ENCODE results near the gene ADAMTS2. TPM values are rescaled to one million over a fixed set of nuclear protein-coding genes. Genes with fewer than 3 reads are reported as not detected.
"Not testable (repeated sequence)": the region's sequence is repeated elsewhere in the genome, so short reads cannot be mapped to it uniquely, and the experiment has no call there.

The ADAMTS2 gene
- total and polyA plus RNA-seq, 2 donors: 22.8 to 80.9 TPM

DNA sequence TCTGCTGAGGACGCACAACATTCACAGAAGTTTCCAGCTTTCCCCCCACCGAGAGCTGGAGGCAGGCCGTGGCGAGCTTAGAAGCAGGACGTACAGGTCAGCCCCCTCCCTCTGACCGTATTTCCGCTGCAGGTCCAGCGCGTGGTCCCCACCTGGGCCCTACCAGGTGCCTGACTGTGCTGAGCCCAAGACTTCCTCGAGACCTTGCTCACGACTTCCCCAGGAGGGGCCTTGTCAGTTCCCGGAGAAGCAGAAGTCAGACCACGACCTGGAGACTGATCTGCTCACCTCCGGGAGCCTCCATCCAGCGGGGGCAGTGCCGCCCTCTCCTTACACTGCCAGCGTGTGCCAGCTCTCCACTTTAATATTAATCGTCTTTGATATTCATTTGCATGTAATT, 128.9 kb downstream of the ADAMTS2 start:
- 95% methylated on average over 18 of the region's 18 CpGs for WGBS

DNA sequence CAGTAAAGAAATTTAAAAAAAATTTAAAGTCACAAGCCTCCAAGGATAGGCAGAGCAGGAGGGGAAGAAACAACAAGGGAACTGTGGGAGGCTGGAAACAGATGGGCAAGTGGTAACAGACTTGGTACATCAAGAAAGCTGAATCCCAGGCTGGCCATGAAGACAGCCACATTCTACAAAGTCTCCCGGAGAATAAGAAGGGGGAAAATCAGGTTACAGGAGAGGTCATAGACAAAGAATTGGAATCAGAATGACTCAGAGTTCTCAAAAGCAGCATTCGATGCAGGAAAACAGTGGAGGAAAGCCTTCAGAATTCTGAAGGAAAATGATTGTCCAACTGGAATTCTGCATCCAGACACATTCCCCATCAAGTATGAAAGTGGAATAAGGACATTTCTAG, 129.7 kb downstream of the ADAMTS2 start:
- H3K27ac ChIP-seq (ENCODE audit: low read depth): no peak overlapping the region
- WGBS: 79% methylated on average over 2 of the region's 2 CpGs

More for the DNA sequence above, 128.9 kb downstream of the ADAMTS2 start:
- not testable (repeated sequence) for H3K4me1 ChIP-seq (ENCODE audit: insufficient read depth); H3K27ac ChIP-seq (ENCODE audit: low read depth); H3K4me3 ChIP-seq (ENCODE audit: low read depth, low read length); DNase-seq (ENCODE audit: extremely low spot score); H3K36me3 ChIP-seq (ENCODE audit: insufficient read depth)

DNA sequence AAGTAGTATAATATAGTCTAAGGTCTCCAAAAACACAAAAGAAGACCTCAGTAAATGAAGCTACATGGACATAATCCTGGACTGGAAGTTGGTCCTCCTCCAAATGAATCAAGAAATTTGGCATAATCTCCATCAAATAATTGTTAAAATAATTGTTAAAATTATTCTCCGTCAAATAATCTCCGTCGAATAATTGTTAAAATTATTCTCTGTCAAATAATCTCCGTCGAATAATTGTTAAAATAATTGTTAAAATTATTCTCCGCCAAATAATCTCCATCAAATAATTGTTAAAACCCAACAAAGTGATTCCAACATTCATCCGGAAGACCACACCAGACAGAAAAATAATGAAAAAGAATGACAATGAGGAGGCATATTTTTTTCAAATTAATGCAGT, 130.6 kb downstream of the ADAMTS2 start:
- WGBS: 96% methylated on average over 7 of the region's 7 CpGs
- DNase-seq (ENCODE audit: extremely low spot score): no peak
- no peaks in the 10 kb centered on the region for H3K4me1 ChIP-seq (ENCODE audit: insufficient read depth)
- no peaks in the 10 kb centered on the region for H3K36me3 ChIP-seq (ENCODE audit: insufficient read depth)
- no peak overlapping the region for H3K4me3 ChIP-seq (ENCODE audit: low read depth, low read length)
- H3K27ac ChIP-seq (ENCODE audit: low read depth): no peak overlapping the region

More for the DNA sequence above, 129.7 kb downstream of the ADAMTS2 start:
- DNase-seq (ENCODE audit: extremely low spot score): no peak
- Histone ChIP-seq H3K36me3 (ENCODE audit: insufficient read depth) (no peaks in the 10 kb centered on the region), H3K4me1 (ENCODE audit: insufficient read depth) (no peaks in the 10 kb centered on the region), H3K4me3 (ENCODE audit: low read depth, low read length) (no peak overlapping the region)

GRCh38 chr5:179212870-179213269, 132.4 kb downstream of the ADAMTS2 start:
- H3K4me3 ChIP-seq (ENCODE audit: low read depth, low read length): no peak overlapping the region
- 90% methylated on average over 10 of the region's 10 CpGs for WGBS
- no peaks in the 10 kb centered on the region for H3K36me3 ChIP-seq (ENCODE audit: insufficient read depth)
- H3K27ac ChIP-seq (ENCODE audit: low read depth): no peak overlapping the region
- H3K4me1 ChIP-seq (ENCODE audit: insufficient read depth): no peaks in the 10 kb centered on the region
- DNase-seq (ENCODE audit: extremely low spot score): no peak

DNA sequence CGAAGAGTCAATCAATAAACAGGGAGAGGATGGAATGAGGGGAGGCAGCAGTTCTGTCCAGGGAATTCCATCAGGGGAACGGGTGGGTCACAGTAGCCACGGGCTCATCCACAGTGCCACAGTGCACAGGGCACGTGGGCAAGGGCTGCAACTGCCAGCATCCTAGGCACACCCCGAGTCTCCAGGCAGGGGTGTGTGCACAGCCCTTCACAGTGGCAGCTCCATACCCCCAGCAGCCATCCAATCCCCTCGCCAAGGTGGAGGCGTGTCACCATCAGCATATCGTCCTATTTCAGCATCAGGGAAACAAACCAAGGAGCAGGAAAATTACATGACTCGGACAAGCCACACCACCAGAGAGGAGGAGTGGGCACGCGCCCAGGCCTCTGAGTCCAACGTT, 133.6 kb downstream of the ADAMTS2 start:
- Histone ChIP-seq H3K4me1 (ENCODE audit: insufficient read depth) (no peaks in the 10 kb centered on the region), H3K27ac (ENCODE audit: low read depth) (no peak overlapping the region), H3K4me3 (ENCODE audit: low read depth, low read length) (no peak overlapping the region), H3K36me3 (ENCODE audit: insufficient read depth) (no peaks in the 10 kb centered on the region)
- no peak for DNase-seq (ENCODE audit: extremely low spot score)
- WGBS: 87% methylated on average over 12 of the region's 12 CpGs

DNA sequence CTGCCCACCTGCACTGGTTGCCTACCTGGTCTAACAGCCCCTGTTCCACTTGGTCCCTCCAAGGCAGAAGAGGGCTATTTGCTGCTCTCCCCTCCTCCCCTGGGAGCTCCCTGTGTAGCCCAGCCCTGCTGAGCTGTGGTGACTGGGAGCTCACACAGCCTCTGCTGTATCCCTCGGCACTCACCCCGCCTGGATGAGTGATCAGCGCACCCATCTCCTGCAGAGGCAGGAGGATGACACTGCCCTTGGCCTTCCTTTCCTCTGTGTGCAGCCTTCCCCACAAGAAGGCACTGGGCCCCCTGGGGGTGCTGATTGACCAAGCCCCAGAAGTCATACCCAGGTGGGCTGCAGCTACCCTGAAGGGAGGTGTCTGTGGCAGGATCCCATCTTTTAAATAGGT, 134.2 kb downstream of the ADAMTS2 start:
- no peaks in the 10 kb centered on the region for H3K4me1 ChIP-seq (ENCODE audit: insufficient read depth)
- WGBS: 92% methylated on average over 3 of the region's 3 CpGs
- no peaks in the 10 kb centered on the region for H3K36me3 ChIP-seq (ENCODE audit: insufficient read depth)
- DNase-seq (ENCODE audit: extremely low spot score): no peak
- H3K27ac ChIP-seq (ENCODE audit: low read depth): no peak overlapping the region
- no peak overlapping the region for H3K4me3 ChIP-seq (ENCODE audit: low read depth, low read length)

DNA sequence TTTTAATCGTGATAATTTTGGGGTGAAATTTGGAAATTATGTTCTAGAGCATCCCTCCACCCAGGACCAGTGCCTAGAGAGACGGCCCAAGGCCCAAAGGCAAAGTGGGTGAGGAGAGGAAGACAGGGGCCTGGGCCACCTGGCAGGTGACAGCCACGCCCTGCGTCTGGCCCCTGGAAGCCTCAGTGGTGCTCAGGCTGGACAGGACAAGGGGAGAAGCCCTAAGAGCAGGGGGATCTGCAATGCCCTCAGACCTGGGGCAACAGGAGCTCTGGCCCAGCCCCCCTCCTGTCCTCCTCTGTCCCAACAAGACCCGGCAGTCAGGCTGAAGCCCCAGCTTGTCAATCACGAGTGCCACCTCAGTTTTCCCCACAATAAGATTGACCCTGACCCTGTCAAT, 134.8 kb downstream of the ADAMTS2 start:
- 96% methylated on average over 6 of the region's 6 CpGs for WGBS
- no peak for DNase-seq (ENCODE audit: extremely low spot score)
- Histone ChIP-seq H3K36me3 (ENCODE audit: insufficient read depth) (no peaks in the 10 kb centered on the region), H3K27ac (ENCODE audit: low read depth) (no peak overlapping the region), H3K4me1 (ENCODE audit: insufficient read depth) (no peaks in the 10 kb centered on the region), H3K4me3 (ENCODE audit: low read depth, low read length) (no peak overlapping the region)

DNA sequence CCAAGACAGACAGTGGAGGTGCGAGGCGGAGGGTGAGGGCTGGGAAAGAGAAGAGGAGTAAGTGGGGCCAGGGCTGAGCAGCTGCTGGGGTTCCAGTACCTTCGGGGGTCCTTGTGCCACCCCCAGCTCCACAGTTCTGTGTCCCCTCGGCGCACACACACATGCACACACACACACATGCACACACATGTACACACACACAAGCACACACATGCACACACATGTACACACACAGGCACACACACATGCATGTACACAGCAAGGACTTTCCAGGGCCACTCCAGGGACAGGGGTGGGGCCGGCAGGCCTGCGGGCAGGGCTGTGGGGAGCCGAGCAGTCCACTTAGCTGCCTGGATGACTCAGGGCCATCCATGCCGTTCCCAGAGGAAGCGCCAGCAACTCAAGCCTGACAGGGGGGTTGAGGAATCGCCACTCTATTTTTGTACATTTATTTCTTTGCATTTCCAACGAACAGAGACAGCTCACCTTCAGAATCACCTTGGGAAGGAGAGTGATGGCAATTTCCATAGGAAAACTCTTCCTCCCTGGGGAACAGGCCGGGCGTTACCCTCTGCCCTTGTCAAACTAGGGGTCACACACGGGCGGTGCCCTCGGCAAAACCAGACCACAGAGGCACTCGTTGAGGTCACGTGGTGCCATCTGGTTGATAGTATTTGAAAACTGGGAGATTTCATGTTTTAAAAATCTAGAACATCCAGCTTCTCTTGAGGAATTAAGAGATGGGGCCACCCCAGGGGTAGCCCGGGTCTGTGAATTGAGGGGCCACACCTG, 135.7 kb downstream of the ADAMTS2 start:
- DNase-seq (ENCODE audit: extremely low spot score): no peak
- Histone ChIP-seq H3K27ac (ENCODE audit: low read depth) (no peak overlapping the region), H3K36me3 (ENCODE audit: insufficient read depth) (no peaks in the 10 kb centered on the region), H3K4me3 (ENCODE audit: low read depth, low read length) (no peak overlapping the region), H3K4me1 (ENCODE audit: insufficient read depth) (no peaks in the 10 kb centered on the region)
- WGBS: 74% methylated on average over 20 of the region's 20 CpGs

DNA sequence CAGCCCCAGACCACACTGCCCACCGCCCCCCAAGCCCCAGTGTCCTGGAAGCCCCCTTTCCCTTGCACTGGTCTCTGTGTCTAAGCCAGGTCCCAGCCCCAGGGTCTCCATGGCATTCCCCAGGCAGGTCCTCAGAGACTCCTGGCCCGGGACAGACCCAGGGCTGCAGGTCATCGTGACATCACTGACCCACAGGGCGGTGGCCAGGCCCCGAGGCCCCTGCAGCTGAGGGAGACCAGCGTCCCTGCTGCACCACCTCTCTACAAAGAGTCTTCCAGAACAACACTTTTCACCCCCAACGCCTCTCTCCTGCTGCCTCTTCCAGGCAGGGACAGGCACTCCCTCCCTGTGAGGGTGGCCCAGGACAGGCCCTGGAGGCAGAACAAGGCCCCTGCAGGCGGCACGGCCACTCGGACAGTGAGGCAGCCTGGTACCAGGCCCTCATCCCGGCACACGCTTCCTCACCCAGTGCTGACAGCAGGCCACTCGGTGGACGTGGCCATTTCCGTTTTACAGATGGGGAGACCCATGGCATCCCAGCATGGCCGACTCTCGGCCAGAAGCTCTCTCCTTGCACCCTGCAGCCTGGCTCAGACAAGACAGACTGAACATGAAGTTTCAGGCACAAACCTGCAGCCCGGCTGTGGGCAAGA, 136.4 kb downstream of the ADAMTS2 start:
- no peak for DNase-seq (ENCODE audit: extremely low spot score)
- Histone ChIP-seq H3K36me3 (ENCODE audit: insufficient read depth) (no peaks in the 10 kb centered on the region), H3K4me3 (ENCODE audit: low read depth, low read length) (no peak overlapping the region), H3K27ac (ENCODE audit: low read depth) (no peak overlapping the region), H3K4me1 (ENCODE audit: insufficient read depth) (no peaks in the 10 kb centered on the region)
- WGBS: 93% methylated on average over 18 of the region's 18 CpGs

GRCh38 chr5:179207920-179208705, 137.1 kb downstream of the ADAMTS2 start:
- Histone ChIP-seq H3K36me3 (ENCODE audit: insufficient read depth) (no peaks in the 10 kb centered on the region), H3K27ac (ENCODE audit: low read depth) (no peak overlapping the region), H3K4me3 (ENCODE audit: low read depth, low read length) (no peak overlapping the region), H3K4me1 (ENCODE audit: insufficient read depth) (no peaks in the 10 kb centered on the region)
- 88% methylated on average over 22 of the region's 22 CpGs for WGBS
- DNase-seq (ENCODE audit: extremely low spot score): no peak

DNA sequence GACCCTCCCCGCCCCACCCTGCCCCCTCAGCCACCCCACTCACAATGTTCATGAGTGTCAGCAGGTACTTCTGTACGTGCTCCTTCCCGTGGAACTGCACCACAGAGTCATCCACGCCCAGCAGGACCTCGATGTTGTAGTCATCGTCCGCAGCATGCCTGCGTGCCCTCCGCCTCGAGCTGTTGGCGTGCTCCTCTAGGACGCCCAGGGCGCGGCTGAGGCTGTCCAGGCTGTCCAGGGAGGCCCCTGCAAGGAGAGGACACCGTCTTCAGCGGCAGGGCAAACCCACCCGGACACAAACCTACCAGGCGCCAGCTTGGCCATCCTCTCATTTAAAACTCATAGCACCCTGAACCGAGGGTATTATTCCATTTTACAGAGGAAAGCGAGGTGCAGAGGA, 137.8 kb downstream of the ADAMTS2 start:
- Histone ChIP-seq H3K27ac (ENCODE audit: low read depth) (no peak overlapping the region), H3K36me3 (ENCODE audit: insufficient read depth) (no peaks in the 10 kb centered on the region), H3K4me1 (ENCODE audit: insufficient read depth) (no peaks in the 10 kb centered on the region), H3K4me3 (ENCODE audit: low read depth, low read length) (no peak overlapping the region)
- DNase-seq (ENCODE audit: extremely low spot score): no peak
- WGBS: 87% methylated on average over 20 of the region's 20 CpGs

- Histone ChIP-seq H3K27ac (ENCODE audit: low read depth) (no peak overlapping the region), H3K4me1 (ENCODE audit: insufficient read depth) (no peaks in the 10 kb centered on the region), H3K36me3 (ENCODE audit: insufficient read depth) (no peaks in the 10 kb centered on the region), H3K4me3 (ENCODE audit: low read depth, low read length) (no peak overlapping the region)
- DNase-seq (ENCODE audit: extremely low spot score): no peak
- WGBS: 86% methylated on average over 8 of the region's 8 CpGs
Observed at GRCh38 chr5:179206366-179206765, 138.9 kb downstream of the ADAMTS2 start.

GRCh38 chr5:179205277-179205676, 140.0 kb downstream of the ADAMTS2 start:
- 89% methylated on average over 12 of the region's 12 CpGs for WGBS
- no peaks in the 10 kb centered on the region for H3K4me1 ChIP-seq (ENCODE audit: insufficient read depth)
- H3K36me3 ChIP-seq (ENCODE audit: insufficient read depth): no peaks in the 10 kb centered on the region
- H3K4me3 ChIP-seq (ENCODE audit: low read depth, low read length): no peak overlapping the region
- no peak for DNase-seq (ENCODE audit: extremely low spot score)
- H3K27ac ChIP-seq (ENCODE audit: low read depth): no peak overlapping the region

DNA sequence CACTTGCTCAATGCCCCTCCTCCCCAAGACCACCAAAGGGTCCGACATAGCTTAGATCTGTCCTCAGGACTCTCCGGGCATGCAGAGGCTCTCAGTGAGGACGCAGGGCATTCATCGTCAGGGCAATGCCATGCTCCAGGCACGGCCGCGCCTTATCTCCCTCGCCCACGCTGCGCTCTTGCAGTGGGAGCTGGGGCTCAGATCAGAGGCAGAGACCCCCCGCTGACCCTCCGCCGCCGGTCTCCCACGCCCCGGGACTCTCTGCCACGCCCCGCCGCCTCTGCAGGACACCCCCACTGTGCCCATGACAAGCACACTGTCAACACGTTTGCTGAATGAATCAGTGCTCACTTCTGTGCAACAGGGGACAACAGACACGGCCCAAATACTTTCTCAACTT, 140.7 kb downstream of the ADAMTS2 start:
- no peaks in the 10 kb centered on the region for H3K36me3 ChIP-seq (ENCODE audit: insufficient read depth)
- DNase-seq (ENCODE audit: extremely low spot score): no peak
- 90% methylated on average over 21 of the region's 21 CpGs for WGBS
- no peaks in the 10 kb centered on the region for H3K4me1 ChIP-seq (ENCODE audit: insufficient read depth)
- H3K4me3 ChIP-seq (ENCODE audit: low read depth, low read length): no peak overlapping the region
- H3K27ac ChIP-seq (ENCODE audit: low read depth): no peak overlapping the region
